NOMO-1 (cell line): ENCODE results near the gene SRGAP3.

Source experiments
- DNase-seq, 2 experiments: peaks; one replicate each; lab custom pipeline; 2025; ENCODE audit not compliant: unreplicated experiment in 2 of 2; lab: John Stamatoyannopoulos, UW

The SRGAP3 gene

DNA sequence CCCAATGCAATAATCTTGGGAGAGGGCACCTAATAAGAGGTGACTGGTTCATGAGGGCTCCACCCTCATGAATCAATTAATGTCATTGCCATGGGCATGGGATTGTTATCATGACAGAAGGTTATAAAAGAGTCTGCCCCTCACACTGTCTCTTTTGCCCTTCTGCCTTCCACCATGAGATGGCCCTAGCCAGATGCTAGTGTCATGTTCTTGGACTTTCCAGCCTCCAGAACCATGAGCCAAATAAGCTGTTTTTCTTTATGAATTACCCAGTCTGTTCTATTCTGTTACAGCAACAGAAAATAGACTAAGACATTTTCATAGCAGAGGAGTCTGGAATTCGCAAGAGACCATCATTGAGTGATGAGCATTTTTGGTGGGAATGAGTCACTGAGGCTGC lies 270.2 kb downstream of the SRGAP3 start:
- DNase-seq = no peak

DNA sequence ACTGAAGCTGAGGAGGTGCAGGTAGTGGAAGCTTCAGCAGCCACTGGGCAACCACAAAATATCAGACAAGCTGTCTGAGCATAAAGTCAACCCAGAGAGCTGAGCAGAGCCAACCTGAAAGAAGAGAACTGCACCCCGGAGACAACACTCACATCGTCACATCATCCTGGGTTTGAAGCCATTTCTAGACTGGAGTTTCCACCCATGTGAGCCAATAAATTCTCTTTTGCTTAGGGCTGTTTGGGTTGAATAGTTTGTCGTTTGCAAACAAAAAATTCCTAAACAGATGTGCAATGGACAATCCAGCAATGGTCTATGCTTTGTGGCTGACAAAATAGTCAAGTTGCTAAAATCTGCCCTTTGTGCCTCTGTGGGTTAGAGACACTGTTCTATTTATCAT lies 270.9 kb downstream of the SRGAP3 start:
- DNase-seq = no peak

DNA sequence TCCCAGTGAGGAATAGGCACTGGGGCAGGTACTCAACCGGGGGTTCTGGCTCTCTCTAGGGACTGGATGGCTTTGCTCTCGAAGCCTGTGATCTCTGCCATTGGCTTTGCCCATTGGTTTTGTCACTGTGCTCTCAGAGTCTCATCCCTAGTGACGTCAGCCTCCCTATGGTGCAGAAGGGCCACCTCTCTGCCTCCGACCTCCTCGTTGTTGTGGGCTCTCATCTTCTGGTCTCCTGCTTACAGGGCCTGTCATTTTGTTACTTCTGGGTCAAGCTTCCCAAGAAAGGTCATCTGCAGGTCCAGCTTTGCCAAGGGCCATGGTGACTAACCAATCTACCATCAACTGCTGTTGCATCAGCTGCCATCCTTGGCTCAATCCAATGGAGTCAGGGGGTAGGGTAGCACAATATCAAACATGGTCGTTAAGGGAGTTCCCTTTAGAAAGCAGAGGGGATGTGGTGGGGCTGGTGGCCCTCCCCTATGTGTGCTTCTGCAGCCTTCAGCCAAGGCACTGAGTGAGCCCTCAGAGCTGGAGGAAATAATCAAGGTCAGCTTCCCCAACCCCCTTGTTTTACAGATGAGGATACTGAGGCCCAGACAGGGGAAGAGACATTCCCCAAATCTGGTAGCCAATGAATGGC lies 272.8 kb downstream of the SRGAP3 start:
- DNase-seq = no peak

DNA sequence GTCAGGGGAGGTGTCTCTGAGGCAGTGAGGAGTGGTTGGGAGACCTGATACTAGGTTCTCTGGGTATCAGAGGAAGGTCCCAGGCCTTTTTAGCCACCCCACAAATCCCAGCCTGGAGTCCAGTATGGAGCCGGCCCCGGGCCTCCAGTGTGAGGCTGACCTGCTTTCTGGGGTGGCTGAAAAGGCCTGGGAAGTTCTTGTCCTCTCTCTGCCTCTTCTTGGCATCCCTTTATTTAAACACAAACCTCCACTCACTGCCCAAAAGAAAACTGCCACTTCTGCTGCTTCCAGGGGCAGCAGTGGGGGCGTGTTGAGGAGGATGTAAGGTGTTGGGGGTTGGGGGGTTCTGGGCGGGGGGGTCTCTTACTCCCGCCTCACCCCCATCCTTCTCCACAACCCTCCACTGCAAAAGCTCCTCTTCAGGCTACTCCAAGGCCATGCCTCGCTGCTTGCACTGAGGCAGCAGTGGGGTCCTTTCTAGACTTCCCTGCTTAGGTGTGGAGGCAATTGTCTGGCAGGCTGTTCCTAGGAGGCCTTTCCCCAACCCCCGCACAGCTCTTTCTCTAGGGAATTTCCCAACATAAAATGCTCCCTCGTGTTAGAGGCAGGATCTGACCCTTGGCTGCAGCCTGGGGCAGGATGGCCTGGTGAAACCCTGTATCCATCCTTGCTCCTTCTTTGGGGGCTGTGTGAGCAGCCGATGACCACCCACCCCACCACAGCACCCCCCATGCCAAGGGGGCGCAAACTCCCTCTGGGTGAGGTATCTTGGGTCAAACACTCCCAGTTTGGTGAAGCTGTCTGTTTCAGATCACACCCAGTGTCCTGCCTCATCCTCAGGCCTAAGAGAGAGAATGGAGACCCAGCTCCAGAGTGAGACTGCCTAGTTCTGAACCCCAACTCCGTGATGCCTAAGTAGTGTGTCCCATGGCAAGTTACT lies 274.1 kb downstream of the SRGAP3 start:
- DNase-seq = no peak

DNA sequence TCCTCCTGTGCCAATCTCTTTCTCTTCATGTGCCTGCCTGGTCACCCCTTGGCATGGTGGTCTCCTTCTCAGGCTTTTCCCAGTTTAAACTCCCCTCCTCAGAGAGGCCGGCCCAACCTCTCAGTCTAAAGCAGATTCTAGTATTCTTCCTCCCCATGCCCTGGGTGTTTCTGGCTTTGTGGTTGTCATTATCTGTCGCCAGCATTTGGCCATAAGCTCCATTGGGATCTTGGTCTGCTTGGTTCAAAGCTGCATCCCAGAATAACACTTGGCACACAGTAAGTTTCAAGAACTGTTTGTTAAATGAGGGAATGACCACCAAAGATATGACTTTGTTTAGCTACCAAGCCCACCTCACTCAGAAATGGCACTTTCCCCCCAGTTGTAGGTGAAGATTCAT lies 275.0 kb downstream of the SRGAP3 start:
- DNase-seq = no peak

DNA sequence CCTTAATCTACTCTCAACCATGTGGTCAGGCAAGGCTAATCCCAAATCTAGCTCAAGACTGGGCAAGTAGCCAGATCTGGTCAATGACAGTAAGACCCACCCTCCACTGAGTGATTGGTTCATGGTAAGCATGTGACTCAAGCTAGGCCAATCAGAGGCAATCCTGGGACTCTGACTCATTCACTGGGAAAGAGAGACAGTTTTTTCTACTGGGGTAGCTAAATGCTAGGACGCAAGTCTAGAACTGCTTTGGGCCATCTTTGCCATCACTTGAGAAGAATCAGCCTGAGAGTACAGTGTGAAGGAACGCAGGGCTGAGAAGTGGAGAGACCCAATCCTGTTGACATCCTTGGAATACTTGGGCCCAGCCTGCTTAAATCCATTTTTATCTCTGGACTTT lies 276.8 kb downstream of the SRGAP3 start:
- DNase-seq = no peak

DNA sequence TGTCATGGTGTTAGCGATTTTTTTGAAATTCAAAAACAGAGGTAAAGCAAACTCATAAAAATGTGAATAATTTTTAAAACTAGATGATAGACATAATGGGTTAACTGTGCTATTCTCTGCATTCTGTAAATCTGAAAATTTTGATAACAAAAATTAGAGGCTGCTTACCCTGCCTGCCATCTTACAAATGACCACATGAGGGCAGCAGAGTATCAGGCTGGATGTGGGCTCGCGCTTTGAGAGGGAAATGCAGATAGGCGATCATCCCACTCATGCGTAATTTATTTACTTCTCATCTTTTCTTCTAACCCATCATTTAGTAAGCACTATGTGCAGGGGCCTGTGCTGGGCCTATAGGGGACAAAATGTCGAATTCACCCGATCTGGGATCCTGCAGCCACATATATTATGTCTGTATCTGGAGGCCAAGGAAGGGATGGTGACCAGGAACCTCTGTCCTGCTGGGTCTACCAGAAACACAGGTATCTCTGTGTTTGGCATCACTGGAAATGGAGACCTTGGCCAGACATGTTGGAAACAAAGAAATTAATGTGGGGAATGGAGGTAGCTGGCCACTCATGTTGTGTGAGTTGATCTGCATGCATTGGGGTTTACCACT lies 278.4 kb downstream of the SRGAP3 start:
- DNase-seq = peak; percentile 32 to 40

DNA sequence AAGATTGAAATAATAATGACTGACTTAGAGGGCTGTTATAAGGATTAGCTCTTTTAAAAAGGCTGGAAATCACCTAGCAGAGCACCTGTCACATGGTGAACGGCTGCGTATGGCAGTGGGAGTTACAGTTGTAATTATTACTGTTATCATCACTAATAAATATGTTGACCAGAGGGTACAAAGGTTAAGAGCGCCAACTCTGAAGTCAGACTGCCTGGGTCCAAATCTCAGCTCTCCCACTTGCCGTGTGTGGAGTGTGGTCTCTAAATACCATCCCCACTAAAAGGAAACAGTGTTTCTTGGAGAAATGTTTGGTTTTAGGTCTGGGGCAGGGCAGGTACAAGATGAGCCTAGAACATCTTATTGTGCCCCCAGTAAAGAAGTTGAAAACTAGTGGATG lies 280.2 kb downstream of the SRGAP3 start:
- DNase-seq = no peak

DNA sequence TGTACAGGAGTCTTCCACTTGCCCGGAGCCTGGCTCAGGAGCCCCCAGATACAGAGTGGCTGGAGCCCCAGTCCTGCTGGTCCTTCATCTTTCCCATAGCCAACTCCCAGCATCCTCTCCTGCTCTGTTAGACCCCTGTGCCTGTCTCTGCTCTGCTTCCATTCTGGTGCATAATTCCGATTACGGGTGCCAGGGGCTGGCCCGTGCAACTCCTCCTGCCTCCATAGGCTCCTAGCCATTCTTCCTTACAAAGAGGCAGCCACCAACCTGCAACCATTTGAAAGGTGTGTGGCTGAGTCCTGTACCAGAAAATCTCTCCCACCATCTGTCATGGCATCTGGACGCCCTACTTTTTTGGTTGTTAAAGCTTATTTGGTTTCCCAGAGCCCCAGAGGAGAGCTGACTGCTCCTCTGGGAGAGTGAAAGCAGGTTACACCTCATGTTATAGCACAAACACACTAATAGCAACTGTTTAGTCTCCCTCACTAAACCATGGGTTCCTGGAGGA lies 281.0 kb downstream of the SRGAP3 start:
- no peak for DNase-seq

DNA sequence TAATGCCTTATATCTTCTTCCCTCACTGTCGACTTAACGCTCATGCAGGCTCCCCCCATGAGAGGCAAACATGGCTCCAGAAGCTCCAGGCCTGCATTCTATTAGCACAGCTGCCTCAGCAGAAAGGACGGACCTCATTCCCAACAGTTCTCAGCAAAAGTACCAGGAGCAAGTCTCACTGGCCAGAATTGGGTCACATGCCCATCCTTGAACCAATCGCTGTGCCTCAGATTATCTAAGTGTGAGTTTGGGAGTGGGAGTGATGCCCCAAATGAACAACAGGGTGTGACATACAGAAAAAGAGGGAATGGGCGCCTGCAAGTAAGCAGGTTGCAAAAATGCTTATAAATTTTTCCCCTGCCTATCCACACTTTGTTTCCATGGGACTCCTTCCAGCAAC lies 281.9 kb downstream of the SRGAP3 start:
- DNase-seq = no peak

DNA sequence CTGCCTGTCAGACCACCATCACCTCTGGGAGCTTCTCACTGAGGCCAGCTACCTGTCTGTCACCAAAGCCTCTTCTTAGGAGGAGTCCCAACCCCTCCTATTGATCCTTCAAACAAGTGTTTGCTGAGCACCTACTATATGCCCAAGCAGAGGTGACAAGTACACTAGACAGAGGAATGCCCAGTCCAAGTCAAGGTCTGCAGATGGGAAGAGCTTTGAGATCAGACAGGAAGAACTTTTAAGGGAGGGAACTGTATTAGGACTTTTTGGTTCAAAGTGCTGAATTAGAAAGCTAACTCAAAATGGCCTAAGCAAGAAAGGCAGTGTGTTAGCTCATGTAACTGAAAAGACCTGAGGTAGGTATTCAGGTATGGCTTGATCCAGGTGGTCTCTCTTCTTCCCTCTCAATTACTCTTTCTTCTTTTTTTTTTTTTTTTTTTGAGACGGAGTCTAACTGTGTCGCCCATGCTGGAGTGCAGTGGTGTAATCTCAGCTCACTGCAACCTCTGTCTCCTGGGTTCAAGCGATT lies 282.6 kb downstream of the SRGAP3 start:
- DNase-seq = no peak

DNA sequence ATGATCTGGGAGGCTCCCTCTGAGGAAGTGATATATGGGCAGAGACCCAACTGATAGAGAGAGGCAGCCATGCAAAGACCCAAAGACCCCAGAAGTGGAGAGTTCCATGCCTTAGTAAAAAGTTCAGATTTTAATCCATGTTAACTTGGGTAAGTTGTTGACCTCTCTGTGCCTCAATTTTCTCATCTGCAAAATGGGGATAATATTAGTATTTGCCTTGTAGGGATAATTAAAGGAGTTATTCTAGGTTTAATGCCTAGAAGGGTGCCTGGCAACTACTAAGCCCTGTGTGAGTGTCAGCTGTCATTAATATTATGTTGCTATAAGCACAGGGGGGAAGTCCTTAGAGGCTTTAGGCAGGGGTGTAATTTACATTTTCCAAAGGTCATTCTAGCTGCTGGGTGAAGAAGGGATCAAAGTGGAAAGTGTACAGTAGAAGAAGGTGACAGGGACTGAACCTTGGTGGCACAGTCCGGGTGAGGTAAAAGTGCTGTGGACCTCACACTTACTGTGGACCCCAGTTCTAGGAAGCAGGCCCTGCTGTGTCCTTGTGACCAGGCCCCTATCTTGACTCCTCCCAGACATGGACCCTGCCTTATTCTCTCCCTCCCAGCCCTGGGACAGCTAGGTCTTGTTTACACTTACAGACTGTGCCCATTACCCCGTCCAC lies 283.2 kb downstream of the SRGAP3 start:
- no peak for DNase-seq

DNA sequence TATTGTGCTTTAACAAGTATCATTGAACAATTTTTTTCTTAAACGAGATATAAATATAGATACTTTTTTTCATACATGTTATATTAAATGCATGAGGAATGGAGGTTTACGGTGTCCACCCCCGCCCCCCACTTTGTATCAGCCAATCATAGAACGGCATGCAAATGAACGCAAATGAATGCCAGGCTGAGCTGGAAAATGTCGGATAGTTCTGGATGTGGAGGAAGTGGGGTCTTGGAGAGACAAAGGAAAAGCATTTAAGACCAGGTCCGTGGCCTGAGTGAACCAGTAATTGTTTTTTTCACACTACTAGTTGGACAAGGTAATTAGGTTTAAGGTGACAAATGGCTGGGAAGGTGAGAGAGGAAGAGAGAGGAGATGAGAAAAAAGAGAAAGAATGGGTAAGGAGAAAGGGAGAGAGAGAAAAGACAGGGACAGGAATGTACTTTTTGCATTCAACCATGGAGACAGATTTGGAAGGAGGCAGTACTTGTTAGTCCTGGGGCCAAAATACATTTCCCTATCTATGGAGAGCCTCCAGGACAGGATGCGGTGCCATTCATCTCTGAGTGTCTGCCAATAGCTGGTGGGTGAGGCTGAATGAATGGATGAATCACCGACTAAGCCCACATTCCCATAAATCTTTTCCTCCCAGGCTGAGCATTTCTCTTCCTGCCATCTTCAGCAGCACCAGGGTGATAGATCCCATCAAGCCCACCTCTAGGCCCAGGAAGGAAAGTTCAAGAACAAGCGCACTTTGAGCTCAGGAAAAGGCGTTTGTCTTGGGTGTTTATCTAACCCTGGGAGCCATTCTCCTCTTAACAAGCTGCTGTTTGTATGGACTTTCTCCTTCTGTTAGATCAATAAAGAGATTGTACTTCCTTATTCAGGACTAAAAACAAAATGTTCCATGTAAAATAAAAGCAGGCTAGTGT lies 284.7 kb downstream of the SRGAP3 start:
- DNase-seq = no peak

DNA sequence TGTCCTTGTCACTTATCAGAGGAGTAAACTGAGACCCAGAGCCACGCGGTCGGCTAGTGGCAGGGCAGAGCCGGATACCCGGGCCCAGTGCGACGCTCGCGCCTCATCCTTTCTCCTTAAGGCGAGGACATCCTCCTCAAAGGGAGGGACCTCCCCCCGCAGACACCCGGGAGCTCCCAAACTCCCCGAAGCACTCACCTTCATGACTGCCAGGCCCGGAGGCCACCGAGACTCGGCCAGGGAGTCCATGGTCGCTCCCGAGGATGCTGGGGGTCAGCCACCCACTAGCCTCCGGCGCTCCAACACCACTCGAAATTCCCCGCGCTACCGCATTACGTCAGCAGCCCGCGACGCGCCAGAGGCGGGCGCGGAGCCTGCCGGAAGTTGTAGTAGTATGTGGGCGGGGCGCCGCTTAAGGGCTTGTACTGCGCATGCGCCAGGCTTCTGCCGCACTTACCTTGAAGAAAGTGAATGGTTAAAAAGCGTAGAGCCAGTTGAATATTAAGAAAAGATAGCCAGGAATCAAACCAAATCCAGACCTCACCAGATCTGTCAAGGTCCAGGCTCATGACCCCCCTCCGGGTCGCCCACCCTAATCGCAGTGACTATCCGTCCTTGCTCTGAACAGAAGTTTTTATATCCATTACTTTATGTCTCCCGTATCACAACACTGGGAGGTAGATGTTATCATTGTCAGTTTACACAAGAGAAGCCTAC lies 286.2 kb downstream of the SRGAP3 start, which contains the start of gene RAD18:
RAD18 (minus strand) TSS at position 336 of the 717 bp plus-strand sequence; CDS start at position 249, 87 bp downstream.
- DNase-seq = peak; percentile 80 to 94

DNA sequence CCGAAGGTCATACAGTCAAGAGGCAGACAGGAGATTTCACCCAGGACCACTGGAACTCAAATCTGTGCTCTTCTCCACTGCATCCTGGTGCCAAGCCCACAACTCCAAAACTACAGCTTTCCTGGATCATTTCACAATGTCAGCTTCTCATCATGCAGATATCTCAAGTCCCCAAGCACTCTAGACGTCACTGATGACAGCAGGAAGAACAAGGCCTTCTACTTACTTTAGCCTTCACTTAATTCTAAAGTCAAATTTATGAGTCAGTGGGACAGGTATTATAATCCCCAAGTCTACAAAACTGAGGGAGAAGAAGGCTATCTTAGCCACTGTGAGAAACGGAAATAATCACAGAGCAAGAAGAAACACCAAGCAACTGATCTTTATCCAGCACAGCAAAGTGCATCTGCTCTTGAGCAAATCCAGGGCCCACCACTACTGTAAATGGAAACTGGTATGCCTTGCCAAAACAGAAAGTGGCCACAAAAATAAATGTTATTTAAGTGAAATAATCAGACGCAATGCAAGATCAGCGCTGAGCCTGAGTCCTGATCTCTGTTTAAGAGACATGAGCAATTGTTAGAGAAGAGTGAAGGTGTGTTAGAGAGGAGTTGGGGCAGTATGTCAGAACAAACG lies 287.1 kb downstream of the SRGAP3 start:
- no peak for DNase-seq

DNA sequence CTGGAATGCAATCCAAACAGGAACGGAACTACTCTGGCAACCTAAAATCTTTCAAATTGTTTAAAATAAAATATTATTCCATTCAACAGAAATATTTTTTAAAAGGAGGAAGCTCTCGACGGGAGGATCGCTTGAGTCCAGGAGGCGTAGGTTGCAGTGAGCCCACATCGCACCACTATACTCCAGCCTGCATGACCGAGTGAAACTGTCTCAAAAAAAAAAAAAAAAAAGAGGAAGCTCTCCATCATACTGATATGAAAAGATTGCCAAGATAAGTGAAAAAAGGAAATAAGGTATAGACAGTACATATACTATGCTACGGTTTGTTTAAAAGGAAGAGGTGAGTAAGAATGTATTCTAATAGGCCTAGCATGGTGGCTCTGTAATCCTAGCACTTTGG lies 289.8 kb downstream of the SRGAP3 start:
- DNase-seq = peak; percentile 27 to 80

DNA sequence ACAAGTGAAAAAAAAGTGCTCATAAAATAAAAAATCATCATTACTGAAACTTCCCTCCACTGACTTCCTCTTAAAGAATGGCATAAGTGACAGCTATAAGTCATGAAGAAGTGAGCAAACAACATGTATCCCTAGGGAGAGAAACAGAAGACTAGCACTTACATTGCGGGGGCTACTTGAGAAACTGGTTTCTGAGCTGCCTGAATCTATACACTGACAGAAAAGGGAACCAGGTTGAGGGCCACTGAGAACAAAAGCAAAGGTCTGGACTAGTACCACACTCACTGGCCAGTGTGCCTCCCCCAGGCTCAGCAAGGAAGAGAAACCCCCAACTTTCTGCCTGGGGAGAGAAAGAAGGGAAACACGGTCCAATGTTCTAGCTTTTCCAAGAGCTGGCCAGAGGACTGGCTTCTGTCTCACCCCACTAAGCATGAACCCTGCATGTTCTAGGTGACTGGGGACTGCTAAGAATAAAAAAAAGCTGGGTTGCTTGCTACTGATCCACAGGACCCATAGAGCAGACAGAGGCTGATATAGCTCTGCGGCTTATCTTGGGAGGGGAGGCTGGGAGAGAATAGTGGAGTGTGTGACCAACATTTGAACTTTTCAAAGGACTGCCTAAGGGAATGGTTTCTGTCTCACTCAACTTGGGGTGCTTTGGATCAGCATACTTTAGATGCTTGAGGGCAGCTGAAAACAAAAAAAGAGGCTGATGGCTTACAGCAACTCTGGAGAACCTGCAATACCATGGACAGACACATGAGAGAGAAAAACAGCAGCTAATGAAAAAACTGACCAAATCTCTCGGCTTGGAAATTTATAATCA lies 294.3 kb downstream of the SRGAP3 start:
- DNase-seq = peak in 1 of 2 experiments; percentile 53

DNA sequence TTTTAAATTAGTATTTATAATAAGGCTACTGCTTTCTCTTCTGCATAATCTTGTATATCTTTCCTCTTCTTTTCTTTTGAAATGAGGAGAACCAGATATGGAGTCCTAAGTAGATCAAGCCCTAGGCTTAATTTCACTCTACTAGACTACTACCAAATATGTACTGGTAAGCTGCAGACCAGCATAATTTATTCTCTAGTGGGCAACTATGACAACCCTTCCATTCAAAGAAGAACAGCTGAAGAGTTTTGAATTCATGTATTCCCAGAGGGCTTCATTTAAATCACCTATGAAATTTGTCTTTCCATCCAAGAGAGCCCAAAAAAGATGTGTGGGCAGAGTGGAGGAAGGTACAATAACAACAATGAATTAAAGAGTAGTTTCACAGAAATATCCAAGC lies 296.1 kb downstream of the SRGAP3 start:
- DNase-seq = no peak
